GM20000 (cell line): ENCODE data around the gene POU6F2.

Source experiments
- DNase-seq: peaks from one replicate; pipeline ENCODE4 v3.0.0; 2012; ENCODE audit warnings: low spot score
- TF ChIP-seq, protein P1 (sequence below): IDR thresholded peaks from 2 replicates; pipeline ENCODE4 v1.5.1; 2012; ENCODE audit warnings: mild to moderate bottlenecking, control low read depth; ENCODE audit errors: extremely low read depth, missing control alignments

Gene POU6F2

GRCh38 chr7:39414224-39415035, 436.7 kb downstream of the POU6F2 start:
- TF ChIP-seq, protein P1, sequence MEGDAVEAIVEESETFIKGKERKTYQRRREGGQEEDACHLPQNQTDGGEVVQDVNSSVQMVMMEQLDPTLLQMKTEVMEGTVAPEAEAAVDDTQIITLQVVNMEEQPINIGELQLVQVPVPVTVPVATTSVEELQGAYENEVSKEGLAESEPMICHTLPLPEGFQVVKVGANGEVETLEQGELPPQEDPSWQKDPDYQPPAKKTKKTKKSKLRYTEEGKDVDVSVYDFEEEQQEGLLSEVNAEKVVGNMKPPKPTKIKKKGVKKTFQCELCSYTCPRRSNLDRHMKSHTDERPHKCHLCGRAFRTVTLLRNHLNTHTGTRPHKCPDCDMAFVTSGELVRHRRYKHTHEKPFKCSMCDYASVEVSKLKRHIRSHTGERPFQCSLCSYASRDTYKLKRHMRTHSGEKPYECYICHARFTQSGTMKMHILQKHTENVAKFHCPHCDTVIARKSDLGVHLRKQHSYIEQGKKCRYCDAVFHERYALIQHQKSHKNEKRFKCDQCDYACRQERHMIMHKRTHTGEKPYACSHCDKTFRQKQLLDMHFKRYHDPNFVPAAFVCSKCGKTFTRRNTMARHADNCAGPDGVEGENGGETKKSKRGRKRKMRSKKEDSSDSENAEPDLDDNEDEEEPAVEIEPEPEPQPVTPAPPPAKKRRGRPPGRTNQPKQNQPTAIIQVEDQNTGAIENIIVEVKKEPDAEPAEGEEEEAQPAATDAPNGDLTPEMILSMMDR: no peak
- DNase-seq: peak; percentile 71

- TF ChIP-seq, protein P1: no peak
- DNase-seq: no peak
These were observed 437.5 kb downstream of the POU6F2 start for GRCh38 chr7:39415091-39415787.

- TF ChIP-seq, protein P1: no peak
- DNase-seq: no peak
These were observed 439.2 kb downstream of the POU6F2 start for GRCh38 chr7:39416866-39417265.

- TF ChIP-seq, protein P1: no peak
These were observed 439.9 kb downstream of the POU6F2 start for GRCh38 chr7:39417642-39418041.

DNA sequence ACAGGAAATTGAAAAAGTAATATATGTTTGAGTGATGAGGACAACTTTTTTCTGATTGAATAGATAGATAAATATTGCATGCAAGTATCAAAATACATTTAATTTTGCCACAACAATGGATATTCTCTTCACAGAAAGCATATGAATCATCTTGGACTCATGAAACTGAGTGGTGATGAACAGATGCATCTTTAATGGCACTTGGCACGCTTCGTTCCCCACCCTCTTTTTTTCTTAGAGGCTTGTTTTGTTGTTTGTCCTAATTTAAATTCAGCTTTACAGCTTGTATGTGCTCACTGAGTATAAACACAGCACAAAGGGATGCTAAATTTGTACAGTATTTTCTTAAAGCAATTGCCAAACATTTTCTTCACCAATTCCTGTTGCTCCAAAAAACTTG, 443.5 kb downstream of the POU6F2 start:
- TF ChIP-seq, protein P1: no peak
- DNase-seq: no peak

More at GRCh38 chr7:39417642-39418041, 439.9 kb downstream of the POU6F2 start:
- DNase-seq: no peak

DNA sequence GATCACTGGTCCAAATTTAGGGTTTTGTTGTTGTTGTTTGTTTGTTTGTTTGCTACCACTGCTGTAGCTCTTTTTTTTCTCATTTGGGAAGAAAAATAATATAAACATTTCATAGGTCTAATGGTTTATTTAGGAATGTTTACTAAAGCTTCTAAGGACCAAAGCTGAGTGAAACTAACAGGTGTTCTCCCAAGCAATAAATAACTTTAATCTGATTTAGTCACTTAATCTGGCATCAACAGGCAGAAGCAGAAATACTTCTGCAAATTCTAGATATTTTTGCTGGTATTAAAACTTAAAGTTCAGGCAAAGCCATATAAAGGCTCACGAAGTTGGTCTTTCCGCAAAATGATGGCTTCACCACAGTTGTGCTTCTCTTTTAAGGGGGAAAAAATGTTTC, 444.0 kb downstream of the POU6F2 start:
- TF ChIP-seq, protein P1: no peak
- no peak for DNase-seq

DNA sequence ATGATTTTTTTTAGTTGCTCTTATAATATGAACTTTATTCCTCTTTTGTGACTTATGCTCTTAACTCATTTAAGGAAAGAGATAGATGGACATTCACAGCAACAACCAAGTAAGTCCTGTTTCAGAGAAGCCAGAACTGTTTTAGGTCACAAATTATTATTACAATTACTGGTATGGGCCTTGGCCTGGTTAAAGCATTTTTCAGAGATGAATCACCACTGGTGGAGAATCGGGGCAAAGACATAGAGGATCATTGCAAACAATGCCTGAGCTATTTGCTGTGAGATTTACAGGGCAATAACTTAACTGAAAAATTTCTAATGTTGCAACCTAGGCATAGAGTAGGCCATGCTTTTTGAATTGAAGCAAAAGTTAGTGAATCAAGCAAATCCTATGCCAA, 450.5 kb downstream of the POU6F2 start:
- no peak for DNase-seq
- TF ChIP-seq, protein P1: no peak
